PC-9 (cell line): ENCODE measurements around the gene DBX1. TPM values are rescaled to one million over a fixed set of nuclear protein-coding genes. Genes with fewer than 3 reads are reported as not detected.

ENCODE experiments used
- BruUV-seq: library from RNA; stranded (reverse); fragments of 400-500 nt; replicated peaks from 2 replicates; lab custom pipeline; 2021; lab: Mats Ljungman, UMichigan
- CTCF ChIA-PET: fragments of 300-600 bp; sonication (Branson Sonifier 250); formaldehyde crosslinking; loops from one replicate; lab custom pipeline; 2022; ENCODE audit warnings: antibody characterized with exemption; lab: Charles Lee
- POLR2A ChIA-PET: fragments of 300-600 bp; sonication (Branson Sonifier 250); formaldehyde crosslinking; loops from one replicate; lab custom pipeline; 2022; ENCODE audit warnings: antibody characterized with exemption; ENCODE audit not compliant: unreplicated experiment; lab: Charles Lee
- DNase-seq, 2 experiments: peaks; one replicate each; pipeline versions ENCODE4 v3.0.0 to v3.0.0-alpha.2; 2015 to 2022; ENCODE audit warnings: mixed read lengths in 1 of 2
- H2AFZ ChIP-seq: fragments of 200-600 bp; sonication (generic); 2 replicates; pipeline ENCODE4 v1.8.1; 2017; ENCODE audit warnings: antibody characterized with exemption
- H3F3A ChIP-seq: fragments of 200-600 bp; sonication (generic); 2 replicates; pipeline ENCODE4 v1.8.1; 2017; ENCODE audit warnings: antibody characterized with exemption, mild to moderate bottlenecking, low read depth; ENCODE audit not compliant: insufficient read depth
- H3K27ac ChIP-seq: fragments of 200-600 bp; sonication (generic); 2 replicates; pipeline ENCODE4 v1.6.1; 2016; ENCODE audit warnings: mixed run types
- H3K27me3 ChIP-seq: fragments of 200-600 bp; sonication (generic); 2 replicates; pipeline ENCODE4 v1.6.1; 2016; ENCODE audit warnings: low read depth, mixed run types; ENCODE audit not compliant: insufficient read depth
- H3K36me3 ChIP-seq: fragments of 200-600 bp; sonication (generic); 2 replicates; pipeline ENCODE4 v1.6.1; 2016; ENCODE audit warnings: low read depth, mixed run types
- H3K4me1 ChIP-seq: fragments of 200-600 bp; sonication (generic); replicated peaks from 2 replicates; pipeline ENCODE4 v1.6.1; 2016; ENCODE audit warnings: mixed run types; ENCODE audit not compliant: insufficient read depth
- H3K4me2 ChIP-seq: fragments of 200-600 bp; sonication (generic); 2 replicates; pipeline ENCODE4 v1.6.1; 2017; ENCODE audit warnings: mixed run types
- H3K4me3 ChIP-seq: fragments of 200-600 bp; sonication (generic); 2 replicates; pipeline ENCODE4 v1.6.1; 2016; ENCODE audit warnings: mixed run types
- H3K79me2 ChIP-seq: fragments of 200-600 bp; sonication (generic); 2 replicates; pipeline ENCODE4 v1.6.1; 2017; ENCODE audit warnings: low read depth, mixed run types
- H3K9me2 ChIP-seq: fragments of 200-600 bp; sonication (generic); 2 replicates; pipeline ENCODE4 v1.8.1; 2017; ENCODE audit warnings: mild to moderate bottlenecking; ENCODE audit not compliant: insufficient read depth
- H3K9me3 ChIP-seq: fragments of 200-600 bp; sonication (generic); 2 replicates; pipeline ENCODE4 v1.8.1; 2016; ENCODE audit warnings: low read depth; ENCODE audit not compliant: insufficient read depth
- H4K20me1 ChIP-seq: fragments of 200-600 bp; sonication (generic); 2 replicates; pipeline ENCODE4 v1.8.1; 2017; ENCODE audit not compliant: insufficient read depth
- EZH2 ChIP-seq: fragments of 200-600 bp; sonication (generic); IDR thresholded peaks from 2 replicates; pipeline ENCODE4 v1.8.0; 2017; ENCODE audit warnings: antibody characterized with exemption, low read depth
- intact Hi-C: fragments of 100-400 bp; cut with micrococcal nuclease; formaldehyde crosslinking; loops from one replicate; pipeline ENCODE4 v1.10.0; 2022; ENCODE audit not compliant: unreplicated experiment
- total RNA-seq: library from RNA; stranded (reverse); gene quantifications from 2 replicates; pipeline ENCODE4 v1.2.3, GENCODE V29; 2021
- TF ChIP-seq, protein P1 (sequence below): fragments of 200-600 bp; sonication (generic); conservative IDR thresholded peaks from 2 replicates; pipeline ENCODE4 v1.6.1; 2017; ENCODE audit warnings: mixed run types, antibody characterized with exemption, mild to moderate bottlenecking, moderate library complexity

DBX1 gene
- total RNA-seq, 1 experiment from 2014 or later, result not detected

DNA sequence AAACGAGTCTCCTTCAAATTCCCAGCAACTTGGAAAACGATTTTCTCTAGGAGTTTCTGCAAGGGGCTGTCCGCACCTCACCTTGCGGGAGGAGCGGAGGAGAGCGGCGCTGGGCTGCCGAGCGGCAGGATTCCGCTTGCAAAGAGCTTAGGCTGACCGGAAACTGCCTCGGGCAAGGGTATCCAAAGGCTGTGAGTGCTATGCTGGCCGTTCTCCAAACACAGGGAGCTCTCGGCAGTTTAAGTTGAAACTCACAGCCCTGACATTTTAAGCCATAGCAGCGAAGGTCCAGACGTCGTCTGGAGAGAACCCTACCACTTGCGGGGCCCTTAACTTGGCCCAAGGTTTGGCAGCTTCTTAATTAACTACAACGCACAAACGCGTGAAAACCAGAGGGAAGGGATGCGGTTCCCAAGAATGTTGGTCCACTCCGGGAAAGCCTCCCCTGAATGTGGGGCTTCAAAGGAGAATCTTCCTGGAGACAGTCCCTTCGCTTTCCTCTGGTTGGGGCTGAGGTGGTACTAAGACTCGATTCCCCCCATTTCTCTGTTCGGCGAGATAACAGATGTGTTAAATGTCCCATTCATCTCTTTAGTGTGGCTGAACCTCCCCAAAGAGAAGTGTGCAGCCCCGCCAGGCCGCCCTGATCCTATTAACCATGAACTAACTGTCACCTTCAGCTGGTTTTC, 1.1 kb upstream of the DBX1 start:
- Histone ChIP-seq H3K4me2 (no peak overlapping the region), H3K4me3 (no peak overlapping the region), H3K27ac (no peak overlapping the region), H3K36me3 (no peaks in the 10 kb centered on the region), H3K9me3 (no peaks in the 10 kb centered on the region), H3F3A (no peaks in the 10 kb centered on the region), H3K27me3 (peaks cover 69% of the 10 kb centered on the region), H3K4me1 (no peaks in the 10 kb centered on the region), H3K79me2 (no peaks in the 10 kb centered on the region), H4K20me1 (no peaks in the 10 kb centered on the region), H3K9me2 (no peaks in the 10 kb centered on the region), H2AFZ (no peak overlapping the region)
- intact Hi-C loops, result no loop called here
- ChIA-PET POLR2A (no interaction called here), CTCF (no interaction called here)
- DNase-seq, result no peak
- TF ChIP-seq, protein P1, sequence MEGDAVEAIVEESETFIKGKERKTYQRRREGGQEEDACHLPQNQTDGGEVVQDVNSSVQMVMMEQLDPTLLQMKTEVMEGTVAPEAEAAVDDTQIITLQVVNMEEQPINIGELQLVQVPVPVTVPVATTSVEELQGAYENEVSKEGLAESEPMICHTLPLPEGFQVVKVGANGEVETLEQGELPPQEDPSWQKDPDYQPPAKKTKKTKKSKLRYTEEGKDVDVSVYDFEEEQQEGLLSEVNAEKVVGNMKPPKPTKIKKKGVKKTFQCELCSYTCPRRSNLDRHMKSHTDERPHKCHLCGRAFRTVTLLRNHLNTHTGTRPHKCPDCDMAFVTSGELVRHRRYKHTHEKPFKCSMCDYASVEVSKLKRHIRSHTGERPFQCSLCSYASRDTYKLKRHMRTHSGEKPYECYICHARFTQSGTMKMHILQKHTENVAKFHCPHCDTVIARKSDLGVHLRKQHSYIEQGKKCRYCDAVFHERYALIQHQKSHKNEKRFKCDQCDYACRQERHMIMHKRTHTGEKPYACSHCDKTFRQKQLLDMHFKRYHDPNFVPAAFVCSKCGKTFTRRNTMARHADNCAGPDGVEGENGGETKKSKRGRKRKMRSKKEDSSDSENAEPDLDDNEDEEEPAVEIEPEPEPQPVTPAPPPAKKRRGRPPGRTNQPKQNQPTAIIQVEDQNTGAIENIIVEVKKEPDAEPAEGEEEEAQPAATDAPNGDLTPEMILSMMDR, result no peak
- no peak for TF ChIP-seq EZH2
- no TSS peak for BruUV-seq

DNA sequence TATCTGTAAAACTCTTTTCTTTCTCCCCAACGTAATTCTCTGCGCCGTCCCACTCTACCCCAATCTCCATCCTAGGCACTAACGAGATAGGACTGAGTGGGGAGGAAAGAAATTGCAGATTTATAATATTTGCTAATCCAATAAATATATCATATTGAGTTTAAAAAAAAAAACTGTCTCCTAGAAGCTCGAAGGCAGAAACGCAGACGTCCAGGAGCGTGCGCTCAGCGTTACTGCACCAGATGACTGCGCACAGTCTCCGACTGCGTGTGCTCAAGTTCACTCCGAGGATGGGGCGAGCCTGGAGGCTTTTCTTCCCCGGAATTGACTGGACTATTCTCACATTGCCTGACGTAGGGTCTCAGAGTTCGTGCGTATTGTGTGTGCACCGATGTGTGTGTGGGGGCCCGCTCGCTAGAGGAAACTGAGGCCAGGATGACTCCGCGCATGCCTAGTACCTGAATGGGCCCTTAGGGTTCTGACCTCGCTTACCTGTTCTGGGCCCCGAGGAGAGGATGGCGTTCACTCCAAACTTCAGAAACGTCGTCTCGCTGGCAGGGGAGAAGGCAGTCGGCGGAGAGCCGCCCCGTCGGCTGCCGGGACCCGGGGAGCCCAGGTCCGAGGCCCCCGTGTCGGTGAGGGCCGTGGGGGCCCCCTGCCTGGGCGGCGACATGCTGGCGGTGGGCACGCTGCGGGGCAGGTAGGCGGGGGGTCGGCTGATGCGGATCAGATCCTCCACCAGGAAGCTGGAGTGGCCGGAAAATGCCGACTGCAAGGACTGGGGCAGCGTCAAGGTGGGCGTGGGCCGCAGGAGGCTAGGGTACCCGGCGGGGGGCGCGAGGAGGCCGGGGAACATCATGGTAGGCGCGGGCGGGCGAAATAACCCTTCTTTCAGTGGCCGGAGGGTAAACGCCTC, 551 bp downstream of the DBX1 start:
- ChIA-PET POLR2A (no interaction called here), CTCF (no interaction called here)
- no peaks in the 10 kb centered on the region for H4K20me1 ChIP-seq
- peaks cover 62% of the 10 kb centered on the region for H3K27me3 ChIP-seq
- H3F3A ChIP-seq, result no peaks in the 10 kb centered on the region
- DNase-seq, result no peak
- no peak overlapping the region for H3K4me2 ChIP-seq
- H3K79me2 ChIP-seq, result no peaks in the 10 kb centered on the region
- BruUV-seq, result no TSS peak
- H3K9me3 ChIP-seq, result no peaks in the 10 kb centered on the region
- no peak overlapping the region for H3K4me3 ChIP-seq
- H3K36me3 ChIP-seq, result no peaks in the 10 kb centered on the region
- no peak overlapping the region for H2AFZ ChIP-seq
- intact Hi-C loops, result no loop called here
- no peak for TF ChIP-seq EZH2
- TF ChIP-seq, protein P1, result no peak
- H3K27ac ChIP-seq, result no peak overlapping the region
- no peaks in the 10 kb centered on the region for H3K9me2 ChIP-seq
- H3K4me1 ChIP-seq, result no peaks in the 10 kb centered on the region

GRCh38 chr11:20158597-20159257, 1.5 kb downstream of the DBX1 start:
- peak in 1 of 2 experiments; percentile 11 for DNase-seq
- ChIA-PET CTCF (no interaction called here), POLR2A (no interaction called here)
- H3K27me3 ChIP-seq, result peaks cover 57% of the 10 kb centered on the region
- H3K36me3 ChIP-seq, result no peaks in the 10 kb centered on the region
- H3F3A ChIP-seq, result no peaks in the 10 kb centered on the region
- H3K79me2 ChIP-seq, result no peaks in the 10 kb centered on the region
- H3K4me3 ChIP-seq, result no peak overlapping the region
- H3K4me1 ChIP-seq, result no peaks in the 10 kb centered on the region
- intact Hi-C loops, result no loop called here
- H2AFZ ChIP-seq, result no peak overlapping the region
- BruUV-seq, result no TSS peak
- H4K20me1 ChIP-seq, result no peaks in the 10 kb centered on the region
- H3K9me2 ChIP-seq, result no peaks in the 10 kb centered on the region
- no peak overlapping the region for H3K4me2 ChIP-seq
- H3K9me3 ChIP-seq, result no peaks in the 10 kb centered on the region
- no peak overlapping the region for H3K27ac ChIP-seq
- TF ChIP-seq EZH2, result no peak
- TF ChIP-seq, protein P1, result no peak
